H1 (cell line): ENCODE data around the gene NOTUM. TPM values are rescaled to one million over a fixed set of nuclear protein-coding genes. Genes with fewer than 3 reads are reported as not detected.

ENCODE experiments used
- CTCF ChIA-PET: fragments of 300-600 bp; sonication (Branson Sonifier 250); formaldehyde crosslinking; loops from one replicate; lab custom pipeline; 2021; ENCODE audit not compliant: partially characterized antibody; lab: Charles Lee
- POLR2A ChIA-PET: fragments of 300-600 bp; sonication (Branson Sonifier 250); formaldehyde crosslinking; loops from one replicate; lab custom pipeline; 2021; ENCODE audit warnings: inconsistent platforms; ENCODE audit not compliant: partially characterized antibody; lab: Charles Lee
- DNase-seq, 2 experiments: peaks; one replicate each; pipeline versions ENCODE4 v3.0.0 to v3.0.0-alpha.2; 2010 to 2022; ENCODE audit warnings: low spot score in 2 of 2, low read depth in 1 of 2, mixed read lengths in 1 of 2
- FAIRE-seq: peaks from 2 replicates; lab custom pipeline; 2011; peaks lifted over from hg19 to GRCh38; lab: Jason Lieb, UNC
- H2AFZ ChIP-seq: 2 replicates; pipeline ENCODE4 v1.8.1; 2012; ENCODE audit warnings: low read length, inconsistent platforms
- H2AK5ac ChIP-seq: 2 replicates; pipeline ENCODE4 v1.6.1; 2013; ENCODE audit warnings: low read depth, low read length
- H2BK120ac ChIP-seq: replicated peaks from 2 replicates; pipeline ENCODE3; 2013; ENCODE audit warnings: low read depth, low read length, inconsistent platforms
- H2BK12ac ChIP-seq: 2 replicates; pipeline ENCODE4 v1.6.1; 2013; ENCODE audit warnings: low read depth, low read length
- H2BK15ac ChIP-seq: 2 replicates; pipeline ENCODE4 v1.6.1; 2013; ENCODE audit warnings: low read length
- H2BK20ac ChIP-seq: 2 replicates; pipeline ENCODE4 v1.6.1; 2013; ENCODE audit warnings: low read length
- H2BK5ac ChIP-seq: 2 replicates; pipeline ENCODE4 v1.6.1; 2013; ENCODE audit warnings: low read depth, low read length
- H3K14ac ChIP-seq: 2 replicates; pipeline ENCODE4 v1.6.1; 2013; ENCODE audit warnings: inconsistent platforms; ENCODE audit not compliant: insufficient read length
- H3K18ac ChIP-seq: 2 replicates; pipeline ENCODE4 v1.6.1; 2013; ENCODE audit warnings: low read length; ENCODE audit errors: extremely low read depth
- H3K23ac ChIP-seq: 2 replicates; pipeline ENCODE4 v1.6.1; 2013; ENCODE audit warnings: inconsistent platforms; ENCODE audit not compliant: insufficient read length
- H3K23me2 ChIP-seq: 2 replicates; pipeline ENCODE4 v1.6.1; 2013; ENCODE audit warnings: low read depth, low read length
- H3K27ac ChIP-seq: 2 replicates; pipeline ENCODE4 v1.6.1; 2011; ENCODE audit warnings: low read depth, low read length, inconsistent platforms
- H3K27me3 ChIP-seq, 4 experiments: replicated peaks in 1 of 4; 1 replicate in 1 of 4; 2 replicates in 3 of 4; pipeline versions ENCODE4 v1.6.1 to v1.8.1; 2011 to 2013; ENCODE audit warnings: low read length in 3 of 4, mild to moderate bottlenecking in 3 of 4, inconsistent platforms in 2 of 4, mixed read lengths in 2 of 4, moderate library complexity in 1 of 4; ENCODE audit not compliant: control insufficient read depth in 3 of 4, insufficient read depth in 3 of 4; ENCODE audit errors: extremely low read depth in 1 of 4
- H3K36me3 ChIP-seq, 4 experiments: 2 replicates each; pipeline versions ENCODE4 v1.6.1 to v1.8.1; 2011 to 2013; ENCODE audit warnings: mild to moderate bottlenecking in 4 of 4, low read length in 3 of 4, moderate library complexity in 2 of 4, control low read depth in 1 of 4, inconsistent platforms in 1 of 4; ENCODE audit not compliant: insufficient read depth in 4 of 4, control insufficient read depth in 2 of 4
- H3K4ac ChIP-seq: replicated peaks from 2 replicates; pipeline ENCODE3; 2013; ENCODE audit warnings: low read length, low read depth, mixed read lengths, inconsistent platforms; ENCODE audit not compliant: insufficient read length
- H3K4me1 ChIP-seq, 4 experiments: replicated peaks in 1 of 4; 1 replicate in 1 of 4; 2 replicates in 3 of 4; pipeline versions ENCODE4 v1.6.1 to v1.8.1; 2011 to 2013; ENCODE audit warnings: low read length in 3 of 4, inconsistent platforms in 2 of 4, mixed read lengths in 1 of 4; ENCODE audit not compliant: insufficient read depth in 4 of 4, control insufficient read depth in 3 of 4
- H3K4me2 ChIP-seq, 2 experiments: 2 replicates each; pipeline versions ENCODE4 v1.6.1 to v1.8.1; 2011 to 2013; ENCODE audit warnings: low read depth in 2 of 2, low read length in 2 of 2, control low read depth in 1 of 2, inconsistent platforms in 1 of 2, mild to moderate bottlenecking in 1 of 2; ENCODE audit not compliant: insufficient read depth in 1 of 2
- H3K4me3 ChIP-seq, 4 experiments: fragments of 200-600, 300-600 bp in 1 of 4; sonication (generic), shearing (Covaris generic), sonication (Bioruptor Twin) in 1 of 4; 2 replicates each; pipeline versions ENCODE4 v1.5.1 to v1.8.1; 2011 to 2016; ENCODE audit warnings: low read length in 4 of 4, low read depth in 3 of 4, control low read depth in 2 of 4, inconsistent platforms in 2 of 4, mild to moderate bottlenecking in 2 of 4, mixed read lengths in 1 of 4, moderate library complexity in 1 of 4; ENCODE audit not compliant: insufficient read depth in 2 of 4; ENCODE audit errors: extremely low read depth in 1 of 4
- H3K56ac ChIP-seq: replicated peaks from 2 replicates; pipeline ENCODE3; 2013; ENCODE audit warnings: low read depth, mild to moderate bottlenecking, mixed read lengths, low read length, inconsistent platforms; ENCODE audit not compliant: insufficient read length
- H3K79me1 ChIP-seq: 2 replicates; pipeline ENCODE4 v1.6.1; 2013; ENCODE audit warnings: low read depth, low read length, control low read depth
- H3K79me2 ChIP-seq, 2 experiments: 2 replicates each; pipeline versions ENCODE4 v1.6.1 to v1.8.1; 2012 to 2013; ENCODE audit warnings: low read length in 2 of 2, mild to moderate bottlenecking in 2 of 2, inconsistent platforms in 1 of 2; ENCODE audit not compliant: insufficient read depth in 2 of 2, control insufficient read depth in 1 of 2
- H3K9ac ChIP-seq, 4 experiments: replicated peaks in 1 of 4; 1 replicate in 1 of 4; 2 replicates in 3 of 4; pipeline versions ENCODE4 v1.6.1 to v1.8.1; 2011 to 2013; ENCODE audit warnings: low read depth in 3 of 4, low read length in 3 of 4, control low read depth in 2 of 4, mild to moderate bottlenecking in 2 of 4, moderate library complexity in 2 of 4, inconsistent platforms in 1 of 4; ENCODE audit errors: extremely low read depth in 1 of 4
- H3K9me3 ChIP-seq, 2 experiments: 2 replicates each; pipeline versions ENCODE4 v1.6.1 to v1.8.1; 2012 to 2013; ENCODE audit warnings: mild to moderate bottlenecking in 2 of 2, moderate library complexity in 2 of 2, control low read depth in 1 of 2, inconsistent platforms in 1 of 2, low read depth in 1 of 2, low read length in 1 of 2, mixed read lengths in 1 of 2; ENCODE audit not compliant: insufficient read depth in 2 of 2
- H4K20me1 ChIP-seq, 2 experiments: replicated peaks in 1 of 2; 2 replicates each; pipeline versions ENCODE3 to v1.8.1; 2011 to 2013; ENCODE audit warnings: inconsistent platforms in 2 of 2, low read length in 2 of 2, mild to moderate bottlenecking in 1 of 2; ENCODE audit not compliant: insufficient read depth in 2 of 2, control insufficient read depth in 1 of 2
- H4K5ac ChIP-seq: 2 replicates; pipeline ENCODE4 v1.6.1; 2013; ENCODE audit warnings: low read length, low read depth, mixed read lengths, inconsistent platforms; ENCODE audit not compliant: insufficient read length
- H4K8ac ChIP-seq: 2 replicates; pipeline ENCODE4 v1.8.0; 2013; ENCODE audit warnings: mild to moderate bottlenecking, moderate library complexity, low read length, inconsistent platforms; ENCODE audit not compliant: insufficient read depth; ENCODE audit errors: extremely low read depth
- H4K91ac ChIP-seq: replicated peaks from 2 replicates; pipeline ENCODE3; 2013; ENCODE audit warnings: low read length, mixed read lengths, inconsistent platforms; ENCODE audit not compliant: insufficient read length
- BCL11A ChIP-seq, 2 experiments: IDR thresholded peaks; one replicate each; pipeline ENCODE4 v1.6.1; 2011; ENCODE audit warnings: low read depth in 2 of 2, low read length in 2 of 2, mild to moderate bottlenecking in 2 of 2
- POLR2A ChIP-seq, 2 experiments: IDR thresholded peaks; 1 replicate in 1 of 2; 2 replicates in 1 of 2; pipeline ENCODE4 v1.6.1; 2011; ENCODE audit warnings: low read depth in 2 of 2, low read length in 2 of 2, mild to moderate bottlenecking in 2 of 2; ENCODE audit errors: control extremely low read depth in 1 of 2
- WGBS, 2 experiments: shearing (Covaris generic) in 1 of 2; methylation state at CpG; one replicate each; pipeline versions ENCODE4 v1.1.6 to v1.1.7; 2013 to 2015; ENCODE audit warnings: low lambda C conversion rate in 2 of 2, mixed read lengths in 2 of 2, inconsistent platforms in 1 of 2, low coverage in 1 of 2, missing lambda C conversion rate in 1 of 2; ENCODE audit not compliant: insufficient replicate concordance in 2 of 2, insufficient coverage in 1 of 2, insufficient read length in 1 of 2; ENCODE audit errors: extremely low coverage in 1 of 2, missing lambda C conversion rate in 1 of 2; 5-methylcytosine and 5-hydroxymethylcytosine counted together
- polyA plus RNA-seq, 7 experiments: library from polyadenylated mRNA; depleted of rRNA in 3 of 7; stranded (reverse) in 5 of 7; unstranded in 2 of 7; fragments of >200 nt in 5 of 7; fragments of 200-250 nt in 2 of 7; gene quantifications; 1 replicate in 5 of 7; 2 replicates in 1 of 7; 4 replicates in 1 of 7; pipeline versions ENCODE4 v1.2.1 to v1.2.3, GENCODE V29; 2011 to 2013; ENCODE audit warnings: missing spikeins in 2 of 7, mixed read lengths in 2 of 7
- total RNA-seq: library from RNA; stranded (reverse); fragmentation: NEBNext Ultra II Directional; extraction: Animal tissue kit (Norgen Biotek cat#: 25700); gene quantifications from 2 replicates; pipeline ENCODE4 v1.2.1, GENCODE V29; 2021

Gene NOTUM
- total and polyA plus RNA-seq, 2 of the 8 experiments (the other 6 are each of a cell fraction or from before 2014, with no cell fraction given) = 0.45 to 0.76 TPM

DNA sequence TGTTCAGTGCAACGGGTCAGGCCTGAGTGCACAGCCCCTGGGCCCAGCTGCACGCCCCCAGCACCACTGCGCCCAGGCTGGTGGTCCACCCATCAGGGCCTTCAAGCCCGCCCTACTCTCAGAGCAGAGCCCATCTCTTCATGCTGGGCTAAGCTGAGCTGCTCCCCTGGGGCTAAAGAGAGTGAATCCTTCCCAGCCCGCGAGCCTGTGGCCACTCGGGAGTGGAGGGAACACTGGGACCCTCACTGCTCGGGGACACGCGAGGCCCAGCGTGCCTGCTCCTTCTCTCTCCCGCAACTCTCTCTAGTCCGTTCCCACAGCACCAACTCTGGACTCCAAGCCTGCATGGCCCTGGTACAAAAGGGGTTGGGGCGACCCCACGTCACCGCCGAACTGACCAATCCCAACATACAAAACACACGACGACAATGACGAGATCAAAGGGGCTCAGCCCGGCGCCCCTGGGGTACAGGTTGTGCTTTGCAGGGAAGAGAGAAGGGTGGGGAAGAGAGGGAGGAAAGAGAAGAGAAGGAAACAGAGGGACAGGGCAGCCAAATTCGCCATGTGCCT lies 38.9 kb downstream of the NOTUM start:
- DNase-seq (no peak), FAIRE-seq (no peak)
- Histone ChIP-seq H3K79me2 (peaks cover 12 to 81% of the 10 kb centered on the region in 2 experiments; a peak in 3 of 4 replicates), H4K20me1 (peaks cover 18 to 28% of the 10 kb centered on the region in 2 experiments), H4K8ac (no peak overlapping the region), H3K14ac (no peak overlapping the region), H3K9ac (no peak overlapping the region; a peak in 1 of 7 replicates), H2BK15ac (peak overlapping the region; percentile 72; the same call in 1 of the 2 replicates), H3K79me1 (peaks cover 48% of the 10 kb centered on the region), H4K5ac (no peak overlapping the region), H2BK12ac (peak overlapping the region; percentile 39; the same call in 1 of the 2 replicates), H2BK120ac (no peak overlapping the region), H3K4me1 (peaks cover 0 to 37% (median 29%) of the 10 kb centered on the region in 4 experiments; a peak in 6 of 7 replicates), H3K9me3 (no peaks in the 10 kb centered on the region), H4K91ac (no peak overlapping the region), H3K4ac (no peak overlapping the region), H2AK5ac (0 out of 2 replicates have a peak overlapping the region, but pooled peaks have one; percentile 49), H3K18ac (no peak overlapping the region), H3K23ac (no peak overlapping the region), H3K23me2 (peaks cover 12% of the 10 kb centered on the region), H3K4me3 (no peak overlapping the region), H3K4me2 (peak overlapping the region in 1 of 2 experiments; percentile 88; a peak in 1 of 4 replicates), H3K56ac (no peak overlapping the region), H2BK5ac (peak overlapping the region; percentile 27; the same call in 1 of the 2 replicates), H3K27ac (peak overlapping the region; percentile 55; the same call in 1 of the 2 replicates), H3K27me3 (no peaks in the 10 kb centered on the region), H3K36me3 (peaks cover 3 to 26% (median 6%) of the 10 kb centered on the region in 4 experiments; a peak in 6 of 8 replicates), H2AFZ (no peak overlapping the region), H2BK20ac (no peak overlapping the region)
- ChIA-PET CTCF (interaction anchor here (0.9 to 2.6 kb wide), 7 partner anchors 16 to 267 kb away, joined by 3 to 5 read pairs (median 3); no protein-coding TSS in a partner anchor), POLR2A (interaction anchor here (1.1 to 14.6 kb wide), 6 partner anchors 8 to 69 kb away, joined by 3 to 150 read pairs (median 5); partner anchors contain the start of genes NPB, PCYT2, PYCR1 and SIRT7)
- TF ChIP-seq BCL11A (IDR thresholded peaks at IDR 0.05; ENCODE audit: low read depth in 2 of 2, low read length in 2 of 2) (no peak), POLR2A (IDR thresholded peaks at IDR 0.05; ENCODE audit: control extremely low read depth in 1 of 2, low read depth in 2 of 2, low read length in 2 of 2) (peak in 1 of 2 experiments; percentile 28; a peak in 1 of 3 replicates)
- WGBS, 2 experiments = 91% methylated on average over 20 of the region's 23 CpGs; no CpG with 5 or more reads in 1 of the 2 experiments
